Measurements from ENCODE around the gene SDHA. TPM values are rescaled to one million over a fixed set of nuclear protein-coding genes. Genes with fewer than 3 reads are reported as not detected.

SDHA gene
- total RNA-seq, 4 donors from 2014 or later: 45.7 to 71.5 (median 54.9) TPM

DNA sequence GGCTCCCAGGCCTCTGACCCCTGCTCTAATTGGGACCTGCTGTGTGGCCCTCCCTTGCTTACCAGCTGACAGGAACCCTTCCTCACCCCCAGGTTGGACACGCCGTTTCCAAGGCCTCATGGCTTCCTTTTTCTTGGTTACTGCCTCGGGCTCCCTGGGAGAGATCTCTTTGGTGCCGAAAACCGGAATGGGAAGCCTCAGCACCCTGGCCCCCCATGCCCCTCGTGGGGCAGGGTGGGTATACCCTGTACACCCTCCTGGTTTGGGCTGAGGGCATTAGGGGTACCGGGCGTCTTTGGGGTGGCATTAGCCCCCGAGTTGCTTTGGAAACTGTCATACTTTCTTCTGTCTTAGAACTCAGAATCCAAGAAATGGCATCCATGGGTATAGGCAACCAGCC lies 37.0 kb upstream of the SDHA start:
- TF ChIP-seq POLR2A (IDR thresholded peaks at IDR 0.05) (no peak), CTCF (IDR thresholded peaks at IDR 0.05) (no peak)
- Histone ChIP-seq H3K36me3 (no peaks in the 10 kb centered on the region), H3K4me3 (no peak overlapping the region), H3K27me3 (peaks cover 0 to 40% (median 0%) of the 10 kb centered on the region in 4 donors), H3K27ac (no peak overlapping the region), H3K9me3 (no peaks in the 10 kb centered on the region), H3K4me1 (no peaks in the 10 kb centered on the region)
- no peak for DNase-seq
- intact Hi-C loops (cut with DNase I): no loop called here
- 94 to 96% methylated on average over 7 to 9 of the region's 9 CpGs for WGBS, 2 donors

DNA sequence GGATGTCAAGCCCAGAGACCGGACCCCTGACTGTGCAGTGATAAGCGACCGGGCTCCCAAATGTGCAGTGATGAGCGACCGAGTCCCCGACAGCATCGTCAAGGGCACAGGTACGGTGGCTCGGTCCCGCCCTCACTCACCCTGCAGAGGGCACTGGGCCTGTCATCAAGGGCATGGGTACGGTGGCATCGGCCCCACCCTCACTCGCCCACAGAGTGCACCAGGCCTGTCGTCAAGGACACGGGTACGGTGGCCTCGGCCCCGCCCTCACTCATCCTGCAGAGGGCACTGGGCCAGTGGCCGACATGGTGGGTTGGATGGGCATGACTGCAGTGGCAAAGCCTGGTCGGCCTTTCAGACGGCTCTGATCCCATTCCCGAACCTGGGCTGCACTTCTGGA lies 36.6 kb upstream of the SDHA start:
- Histone ChIP-seq H3K27ac (no peak overlapping the region), H3K27me3 (peaks cover 0 to 44% (median 0%) of the 10 kb centered on the region in 4 donors), H3K4me1 (no peaks in the 10 kb centered on the region), H3K9me3 (no peaks in the 10 kb centered on the region), H3K36me3 (no peaks in the 10 kb centered on the region), H3K4me3 (no peak overlapping the region)
- TF ChIP-seq POLR2A (IDR thresholded peaks at IDR 0.05): no peak
- TF ChIP-seq CTCF (IDR thresholded peaks at IDR 0.05): no peak
- DNase-seq: no peak
- intact Hi-C loops (cut with DNase I): no loop called here
- 86% methylated on average over 4 of the region's 22 CpGs; no CpG with 5 or more reads in 1 of the 2 donors for WGBS, 2 donors

GRCh38 chr5:182126-182525 lies 36.0 kb upstream of the SDHA start:
- intact Hi-C loops (cut with DNase I): no loop called here
- Histone ChIP-seq H3K4me1 (no peaks in the 10 kb centered on the region), H3K27me3 (peaks cover 0 to 49% (median 0%) of the 10 kb centered on the region in 4 donors), H3K36me3 (no peaks in the 10 kb centered on the region), H3K9me3 (no peaks in the 10 kb centered on the region), H3K4me3 (no peak overlapping the region), H3K27ac (no peak overlapping the region)
- DNase-seq: no peak
- TF ChIP-seq POLR2A (IDR thresholded peaks at IDR 0.05) (no peak), CTCF (IDR thresholded peaks at IDR 0.05) (no peak)
- 90 to 99% methylated on average over 7 to 8 of the region's 12 CpGs for WGBS, 2 donors

DNA sequence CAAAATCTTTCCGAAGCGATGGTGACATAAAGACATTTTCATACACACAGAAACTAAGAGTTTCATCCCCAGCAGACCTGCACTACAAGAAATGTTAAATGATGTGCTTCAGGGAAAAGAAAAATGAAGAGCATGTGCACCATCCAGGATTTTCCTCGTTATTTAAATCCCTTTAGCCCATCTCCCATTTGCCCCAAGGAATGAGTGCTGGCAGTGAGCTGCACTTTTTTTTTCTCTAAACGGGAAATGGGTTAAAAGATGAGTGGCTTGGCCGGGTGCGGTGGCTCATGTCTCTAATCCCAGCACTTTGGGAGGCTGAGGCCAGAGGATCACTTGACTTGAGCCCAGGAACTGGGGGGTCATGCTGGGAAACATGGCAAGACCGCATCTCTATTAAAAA lies 33.6 kb upstream of the SDHA start:
- no peaks in the 10 kb centered on the region for H3K36me3 ChIP-seq
- peaks cover 0 to 10% (median 5%) of the 10 kb centered on the region in 3 donors for H3K4me1 ChIP-seq
- H3K27ac ChIP-seq: no peak overlapping the region
- H3K27me3 ChIP-seq: peaks cover 0 to 68% (median 0%) of the 10 kb centered on the region in 4 donors
- intact Hi-C loops (cut with DNase I): no loop called here
- WGBS, 2 donors: 34 to 37% methylated on average over 7 of the region's 7 CpGs
- no peak overlapping the region for H3K4me3 ChIP-seq
- H3K9me3 ChIP-seq: no peaks in the 10 kb centered on the region
- DNase-seq: no peak
- TF ChIP-seq POLR2A (IDR thresholded peaks at IDR 0.05): no peak
- no peak for TF ChIP-seq CTCF (IDR thresholded peaks at IDR 0.05)

- Histone ChIP-seq H3K27me3 (peaks cover 0 to 73% (median 0%) of the 10 kb centered on the region in 4 donors), H3K27ac (no peak overlapping the region), H3K4me3 (no peak overlapping the region), H3K4me1 (peaks cover 0 to 10% (median 5%) of the 10 kb centered on the region in 3 donors), H3K36me3 (no peaks in the 10 kb centered on the region), H3K9me3 (no peaks in the 10 kb centered on the region)
- no peak for DNase-seq
- intact Hi-C loops (cut with DNase I): no loop called here
- TF ChIP-seq CTCF (IDR thresholded peaks at IDR 0.05): no peak
- no peak for TF ChIP-seq POLR2A (IDR thresholded peaks at IDR 0.05)
- 70 to 74% methylated on average over 12 to 13 of the region's 21 CpGs for WGBS, 2 donors
Measured at GRCh38 chr5:185095-186070, 32.7 kb upstream of the SDHA start.
